ENCODE results near the gene GALNT2. TPM values are rescaled to one million over a fixed set of nuclear protein-coding genes. Genes with fewer than 3 reads are reported as not detected.

GALNT2 gene
- total RNA-seq, 1 experiment from 2014 or later: 25.5 TPM

- DNase-seq (ENCODE audit: low spot score): no peak
Observed at GRCh38 chr1:230128569-230129285, 61.7 kb downstream of the GALNT2 start.

GRCh38 chr1:230129341-230129740, 62.3 kb downstream of the GALNT2 start:
- DNase-seq (ENCODE audit: low spot score): no peak

GRCh38 chr1:230130172-230130944, 63.3 kb downstream of the GALNT2 start:
- no peak for DNase-seq (ENCODE audit: low spot score)

GRCh38 chr1:230131457-230131856, 64.4 kb downstream of the GALNT2 start:
- no peak for DNase-seq (ENCODE audit: low spot score)

GRCh38 chr1:230132758-230133157, 65.7 kb downstream of the GALNT2 start:
- no peak for DNase-seq (ENCODE audit: low spot score)

- DNase-seq (ENCODE audit: low spot score): no peak
Observed at GRCh38 chr1:230135726-230136125, 68.7 kb downstream of the GALNT2 start.

GRCh38 chr1:230136453-230137336, 69.7 kb downstream of the GALNT2 start:
- DNase-seq (ENCODE audit: low spot score): no peak

GRCh38 chr1:230137337-230137815, 70.3 kb downstream of the GALNT2 start:
- no peak for DNase-seq (ENCODE audit: low spot score)

GRCh38 chr1:230138561-230139239, 71.7 kb downstream of the GALNT2 start:
- DNase-seq (ENCODE audit: low spot score): no peak

- DNase-seq (ENCODE audit: low spot score): no peak
Observed at GRCh38 chr1:230139315-230139714, 72.3 kb downstream of the GALNT2 start.

- DNase-seq (ENCODE audit: low spot score): no peak
Observed at GRCh38 chr1:230139741-230140140, 72.7 kb downstream of the GALNT2 start.

- DNase-seq (ENCODE audit: low spot score): peak; percentile 7
Observed at GRCh38 chr1:230140221-230141020, 73.4 kb downstream of the GALNT2 start.

- DNase-seq (ENCODE audit: low spot score): no peak
Observed at GRCh38 chr1:230141021-230141648, 74.1 kb downstream of the GALNT2 start.

- DNase-seq (ENCODE audit: low spot score): no peak
Observed at GRCh38 chr1:230141797-230142607, 75.0 kb downstream of the GALNT2 start.

- no peak for DNase-seq (ENCODE audit: low spot score)
Observed at GRCh38 chr1:230142608-230143210, 75.7 kb downstream of the GALNT2 start.

GRCh38 chr1:230143534-230143933, 76.5 kb downstream of the GALNT2 start:
- no peak for DNase-seq (ENCODE audit: low spot score)

- DNase-seq (ENCODE audit: low spot score): no peak
Observed at GRCh38 chr1:230144010-230144614, 77.1 kb downstream of the GALNT2 start.

All from HT-29 (cell line).